Measurements from ENCODE around the gene SCNN1G. TPM values are rescaled to one million over a fixed set of nuclear protein-coding genes. Genes with fewer than 3 reads are reported as not detected.

SCNN1G gene
- total RNA-seq, 1 donor from 2014 or later = 0.39 TPM

GRCh38 chr16:23160574-23160973 is 22.0 kb upstream of the SCNN1G start:
- H3K4me3 Mint-ChIP-seq (ENCODE audit: unreplicated experiment) = no peak overlapping the region
- no peaks in the 10 kb centered on the region for H3K9me3 Mint-ChIP-seq (ENCODE audit: unreplicated experiment)
- DNase-seq = no peak
- H3K36me3 Mint-ChIP-seq (ENCODE audit: unreplicated experiment) = no peaks in the 10 kb centered on the region
- no peaks in the 10 kb centered on the region for H3K4me1 Mint-ChIP-seq (ENCODE audit: low read depth, unreplicated experiment)
- H3K27me3 Mint-ChIP-seq (ENCODE audit: unreplicated experiment) = no peaks in the 10 kb centered on the region
- H3K27ac Mint-ChIP-seq (ENCODE audit: unreplicated experiment) = no peak overlapping the region
- no peak for TF ChIP-seq CTCF (IDR thresholded peaks at IDR 0.05; ENCODE audit: partially characterized antibody, unreplicated experiment)

- H3K9me3 Mint-ChIP-seq (ENCODE audit: unreplicated experiment) = no peaks in the 10 kb centered on the region
- no peak for DNase-seq
Observed at GRCh38 chr16:23163921-23164320, 18.6 kb upstream of the SCNN1G start.

GRCh38 chr16:23164736-23165135 is 17.8 kb upstream of the SCNN1G start:
- Mint-ChIP-seq H3K36me3 (ENCODE audit: unreplicated experiment) (no peaks in the 10 kb centered on the region), H3K9me3 (ENCODE audit: unreplicated experiment) (no peaks in the 10 kb centered on the region), H3K27ac (ENCODE audit: unreplicated experiment) (no peak overlapping the region), H3K27me3 (ENCODE audit: unreplicated experiment) (no peaks in the 10 kb centered on the region), H3K4me3 (ENCODE audit: unreplicated experiment) (no peak overlapping the region), H3K4me1 (ENCODE audit: low read depth, unreplicated experiment) (no peaks in the 10 kb centered on the region)
- no peak for DNase-seq
- TF ChIP-seq CTCF (IDR thresholded peaks at IDR 0.05; ENCODE audit: partially characterized antibody, unreplicated experiment) = no peak

More at GRCh38 chr16:23163921-23164320, 18.6 kb upstream of the SCNN1G start:
- no peaks in the 10 kb centered on the region for H3K27me3 Mint-ChIP-seq (ENCODE audit: unreplicated experiment)
- no peaks in the 10 kb centered on the region for H3K36me3 Mint-ChIP-seq (ENCODE audit: unreplicated experiment)
- H3K27ac Mint-ChIP-seq (ENCODE audit: unreplicated experiment) = no peak overlapping the region
- TF ChIP-seq CTCF (IDR thresholded peaks at IDR 0.05; ENCODE audit: partially characterized antibody, unreplicated experiment) = no peak
- H3K4me1 Mint-ChIP-seq (ENCODE audit: low read depth, unreplicated experiment) = no peaks in the 10 kb centered on the region
- H3K4me3 Mint-ChIP-seq (ENCODE audit: unreplicated experiment) = no peak overlapping the region

- no peak for TF ChIP-seq CTCF (IDR thresholded peaks at IDR 0.05; ENCODE audit: partially characterized antibody, unreplicated experiment)
- no peak for DNase-seq
- no peaks in the 10 kb centered on the region for H3K36me3 Mint-ChIP-seq (ENCODE audit: unreplicated experiment)
- H3K4me1 Mint-ChIP-seq (ENCODE audit: low read depth, unreplicated experiment) = no peaks in the 10 kb centered on the region
- no peak overlapping the region for H3K27ac Mint-ChIP-seq (ENCODE audit: unreplicated experiment)
- no peaks in the 10 kb centered on the region for H3K27me3 Mint-ChIP-seq (ENCODE audit: unreplicated experiment)
- H3K4me3 Mint-ChIP-seq (ENCODE audit: unreplicated experiment) = no peak overlapping the region
- no peaks in the 10 kb centered on the region for H3K9me3 Mint-ChIP-seq (ENCODE audit: unreplicated experiment)
Observed at GRCh38 chr16:23172583-23172982, 10.0 kb upstream of the SCNN1G start.

- Mint-ChIP-seq H3K27ac (ENCODE audit: unreplicated experiment) (no peak overlapping the region), H3K4me1 (ENCODE audit: low read depth, unreplicated experiment) (no peaks in the 10 kb centered on the region), H3K27me3 (ENCODE audit: unreplicated experiment) (no peaks in the 10 kb centered on the region), H3K36me3 (ENCODE audit: unreplicated experiment) (no peaks in the 10 kb centered on the region), H3K4me3 (ENCODE audit: unreplicated experiment) (no peak overlapping the region), H3K9me3 (ENCODE audit: unreplicated experiment) (no peaks in the 10 kb centered on the region)
- no peak for TF ChIP-seq CTCF (IDR thresholded peaks at IDR 0.05; ENCODE audit: partially characterized antibody, unreplicated experiment)
- no peak for DNase-seq
Observed at GRCh38 chr16:23172994-23173393, 9.6 kb upstream of the SCNN1G start.
